KBM-7 (cell line): ENCODE measurements around the gene C1QTNF9B.
"Not testable (repeated sequence)": the region's sequence is repeated elsewhere in the genome, so short reads cannot be mapped to it uniquely, and the experiment has no call there.

ENCODE experiments used
- DNase-seq: peaks from one replicate; pipeline ENCODE4 v3.0.0-alpha.2; 2015
- in situ Hi-C: fragments of 300-500 bp; cut with MboI; formaldehyde crosslinking; loops from 2 replicates; pipeline ENCODE4 v1.14.3; 2020; ENCODE audit warnings: low sequenced_read_pairs, low pct_unique_long_range_greater_than_20kb, mixed read lengths

C1QTNF9B gene

DNA sequence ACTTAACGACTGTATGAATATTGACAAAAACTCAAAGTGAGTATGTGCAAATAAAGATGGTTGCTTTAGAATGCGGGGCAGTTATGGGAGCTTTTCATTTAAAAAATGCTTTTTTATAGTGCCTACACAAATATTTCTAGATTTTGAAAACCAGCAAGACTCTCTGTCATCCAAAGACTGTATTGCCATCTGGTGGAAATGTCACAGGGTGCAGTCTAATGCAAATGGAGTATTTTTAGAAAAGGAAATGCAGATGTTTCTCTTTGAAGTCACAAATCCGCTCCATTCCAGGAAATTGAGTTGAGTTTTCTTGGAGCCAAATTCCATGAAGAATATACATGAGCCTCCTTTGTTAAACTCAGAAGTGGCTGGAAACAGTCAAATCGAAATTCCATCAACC is 2.3 kb upstream of the C1QTNF9B start:
- in situ Hi-C loops, result loop anchor here (25.0 kb wide), 1 partner anchor 412 kb away; no protein-coding TSS in a partner anchor
- DNase-seq, result peak; percentile 67

DNA sequence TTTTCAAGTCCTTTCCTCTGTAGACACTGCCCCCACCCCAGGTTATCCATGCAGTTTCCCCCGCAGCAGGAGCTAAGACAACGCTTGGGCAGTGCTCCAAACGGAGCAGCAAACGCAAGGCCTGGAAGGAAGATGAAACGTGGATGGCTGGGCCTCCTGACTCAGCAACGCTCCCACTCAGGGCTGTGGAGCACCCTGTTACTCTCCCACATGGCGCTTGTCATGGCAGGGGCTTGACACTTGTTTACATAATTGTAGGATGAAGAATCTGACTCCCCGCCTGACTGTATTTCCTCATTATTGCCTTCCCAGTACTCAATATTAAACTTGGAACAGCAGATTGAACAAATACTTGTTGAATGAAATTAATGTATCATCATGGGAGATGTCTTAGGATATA is 799 bp upstream of the C1QTNF9B start:
- in situ Hi-C loops, result loop anchor here (25.0 kb wide), 1 partner anchor 411 kb away; no protein-coding TSS in a partner anchor
- no peak for DNase-seq

DNA sequence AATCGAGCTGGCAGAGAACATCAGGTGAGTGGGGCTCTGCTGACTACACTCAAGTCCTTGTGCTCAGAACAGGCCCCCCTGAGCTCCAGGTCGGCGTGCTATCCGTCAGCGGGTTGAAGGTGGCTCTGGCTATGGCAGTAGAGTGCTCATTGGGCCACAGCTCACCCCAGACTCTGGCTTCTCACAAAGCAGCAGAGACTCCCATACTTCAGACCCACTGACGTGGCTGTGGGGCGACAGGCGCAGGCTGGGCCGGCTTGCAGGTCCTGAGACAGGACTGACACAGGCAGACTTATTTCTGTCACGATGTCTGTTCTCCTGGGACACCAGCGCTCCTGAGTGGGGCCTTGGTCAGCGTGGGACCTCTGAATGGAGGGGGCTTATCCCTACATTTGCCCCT is 2.6 kb downstream of the C1QTNF9B start:
- in situ Hi-C loops, result loop anchor here (25.0 kb wide), 1 partner anchor 407 kb away; no protein-coding TSS in a partner anchor

DNA sequence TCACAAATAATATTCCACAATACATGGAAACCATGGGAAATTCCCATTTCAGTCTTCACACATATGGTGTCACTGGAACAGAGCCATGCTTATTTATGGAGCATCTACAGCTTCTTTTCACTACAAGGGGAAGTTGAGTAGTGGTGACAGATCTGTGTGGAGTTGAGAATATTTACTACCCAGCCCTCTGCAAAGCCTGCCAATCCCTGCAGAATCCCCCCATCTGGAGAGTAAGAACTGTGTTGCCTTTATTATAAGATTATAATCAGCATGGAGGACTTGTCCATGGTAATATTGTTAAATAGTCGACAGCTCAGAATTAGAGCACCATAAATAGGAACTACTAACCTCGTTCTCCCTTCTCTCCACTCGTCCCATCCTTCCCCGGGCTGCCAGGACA is 3.5 kb downstream of the C1QTNF9B start:
- in situ Hi-C loops, result loop anchor here (25.0 kb wide), 1 partner anchor 406 kb away; no protein-coding TSS in a partner anchor
- DNase-seq, result not testable (repeated sequence)

More for the DNA sequence above, 2.6 kb downstream of the C1QTNF9B start:
- DNase-seq, result not testable (repeated sequence)

GRCh38 chr13:23889615-23890607 is 7.4 kb downstream of the C1QTNF9B start:
- in situ Hi-C loops, result loop anchor here (25.0 kb wide), 1 partner anchor 403 kb away; no protein-coding TSS in a partner anchor
- DNase-seq, result peak; percentile 26

GRCh38 chr13:23888658-23889614 is 8.4 kb downstream of the C1QTNF9B start, which contains the start of gene MIPEP:
Gene MIPEP (minus strand): TSS chr13:23889400. CDS start chr13:23889320, 80 bp downstream.
- in situ Hi-C loops, result loop anchor here (25.0 kb wide), 1 partner anchor 402 kb away; no protein-coding TSS in a partner anchor

GRCh38 chr13:23884361-23884760 is 12.9 kb downstream of the C1QTNF9B start:
- in situ Hi-C loops, result loop anchor here (25.0 kb wide), 1 partner anchor 397 kb away; no protein-coding TSS in a partner anchor
- DNase-seq, result not testable (repeated sequence)

More at GRCh38 chr13:23888658-23889614, 8.4 kb downstream of the C1QTNF9B start, which contains the start of gene MIPEP:
- peak; percentile 96 for DNase-seq

DNA sequence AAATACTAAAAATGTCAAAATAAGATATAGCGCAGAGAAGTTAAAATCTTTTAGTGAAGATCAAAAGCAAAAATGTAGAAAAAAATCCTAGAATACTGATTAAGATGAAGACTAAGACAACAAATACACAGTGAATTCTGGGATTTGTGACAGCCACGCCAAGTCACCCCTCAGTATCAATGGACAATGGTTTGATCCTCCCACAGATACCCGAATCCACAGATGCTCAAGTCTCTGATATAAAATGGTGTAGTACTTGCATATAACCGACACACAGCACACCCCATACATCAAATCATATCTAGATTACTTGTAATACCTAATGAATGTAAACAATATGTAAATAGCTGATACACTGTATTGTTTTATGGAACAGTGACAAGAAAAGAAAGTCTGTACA is 14.0 kb downstream of the C1QTNF9B start:
- in situ Hi-C loops, result loop anchor here (25.0 kb wide), 1 partner anchor 396 kb away; no protein-coding TSS in a partner anchor
- DNase-seq, result no peak

DNA sequence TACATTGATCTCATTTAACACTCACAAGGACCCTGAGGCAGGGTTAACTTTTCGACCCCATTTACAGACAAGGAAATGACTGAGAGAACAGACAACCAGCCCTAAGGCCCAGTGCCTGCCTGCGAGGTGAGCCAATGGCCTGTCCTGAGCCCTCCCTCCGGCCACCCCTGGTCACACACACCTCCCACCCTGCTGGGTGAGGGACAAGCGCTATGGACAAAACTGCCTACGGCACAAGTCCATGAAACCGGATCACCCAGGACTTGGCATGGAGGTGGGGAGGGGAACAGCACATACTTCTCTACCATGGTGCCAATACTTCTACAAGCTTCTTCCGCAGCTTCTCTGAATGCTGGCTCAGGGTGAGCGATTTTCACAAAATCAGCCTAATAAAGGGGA is 15.9 kb downstream of the C1QTNF9B start:
- in situ Hi-C loops, result loop anchor here (25.0 kb wide), 1 partner anchor 394 kb away; no protein-coding TSS in a partner anchor
- not testable (repeated sequence) for DNase-seq

GRCh38 chr13:23880493-23881401 is 16.6 kb downstream of the C1QTNF9B start:
- not testable (repeated sequence) for DNase-seq
- in situ Hi-C loops, result loop anchor here (25.0 kb wide), 1 partner anchor 393 kb away; no protein-coding TSS in a partner anchor

DNA sequence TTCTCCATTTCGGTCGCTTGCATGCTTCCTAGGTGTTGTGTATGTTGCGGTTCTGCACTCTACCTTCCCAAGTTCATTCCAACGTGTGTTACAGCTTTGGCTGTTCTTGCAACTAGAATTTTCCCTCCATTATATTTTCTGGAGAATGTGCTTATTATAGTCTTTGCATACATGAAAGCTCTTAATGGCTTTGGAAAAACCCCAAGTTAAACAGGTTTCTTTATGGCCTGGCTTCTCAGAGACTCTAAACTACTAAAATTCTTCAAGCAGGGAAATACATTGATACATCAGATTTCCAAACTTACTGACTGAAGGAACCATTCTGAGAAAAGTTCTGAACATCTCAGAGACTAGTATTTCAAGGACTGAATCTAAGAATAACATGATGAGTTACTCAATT is 20.0 kb downstream of the C1QTNF9B start:
- DNase-seq, result no peak
- in situ Hi-C loops, result loop anchor here (25.0 kb wide), 1 partner anchor 390 kb away; no protein-coding TSS in a partner anchor

DNA sequence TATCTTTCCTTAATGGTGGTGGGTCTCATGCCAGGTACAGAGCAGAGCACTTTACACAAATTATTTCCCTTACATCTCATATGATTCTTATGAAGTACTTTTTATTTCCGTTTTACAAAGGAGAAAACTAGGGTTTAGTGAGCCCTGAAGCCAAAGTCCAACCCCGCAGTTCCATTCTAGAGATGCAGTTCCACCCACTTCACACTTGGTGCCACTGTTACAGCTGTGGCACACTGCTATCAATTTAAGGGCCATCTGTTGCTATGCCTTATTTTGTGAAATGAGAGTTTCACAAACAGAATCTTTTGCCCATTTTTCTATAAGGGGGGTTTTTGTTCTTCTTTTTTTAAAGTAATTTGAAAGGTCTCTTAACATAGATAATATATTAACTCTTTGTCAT is 21.0 kb downstream of the C1QTNF9B start:
- DNase-seq, result peak; percentile 20
- in situ Hi-C loops, result loop anchor here (25.0 kb wide), 1 partner anchor 389 kb away; no protein-coding TSS in a partner anchor

DNA sequence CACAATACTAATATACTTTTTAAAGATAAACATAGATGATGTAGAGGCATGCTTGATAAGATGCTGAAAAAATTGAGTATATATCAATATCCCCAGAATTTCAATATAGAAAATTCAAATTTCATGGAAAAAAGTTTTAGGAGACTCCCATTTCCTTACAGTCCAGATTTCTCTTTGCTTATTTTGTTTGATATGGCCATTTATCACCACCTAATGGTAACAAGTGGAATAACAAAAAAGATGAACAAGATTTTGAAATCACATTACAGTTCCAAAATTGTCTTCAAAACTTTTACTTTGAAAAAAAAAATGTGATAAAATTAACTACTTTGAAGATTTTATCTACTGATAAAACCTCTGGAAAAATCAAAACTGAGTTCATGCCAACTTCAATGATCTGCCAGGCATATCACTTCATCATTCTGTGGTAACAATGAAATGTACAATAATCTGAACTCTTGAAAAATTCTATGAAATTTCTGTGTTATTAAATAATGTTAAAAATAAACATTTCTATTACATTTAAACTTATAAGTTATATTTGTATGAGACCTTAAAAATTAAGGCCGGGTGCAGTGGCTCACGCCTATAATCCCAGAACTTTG is 25.6 kb downstream of the C1QTNF9B start:
- in situ Hi-C loops, result no loop called here
- DNase-seq, result peak; percentile 40

GRCh38 chr13:23870356-23871140 is 26.8 kb downstream of the C1QTNF9B start:
- in situ Hi-C loops, result no loop called here
- no peak for DNase-seq

GRCh38 chr13:23868521-23868920 is 28.8 kb downstream of the C1QTNF9B start:
- in situ Hi-C loops, result no loop called here
- DNase-seq, result no peak

GRCh38 chr13:23867027-23867491 is 30.2 kb downstream of the C1QTNF9B start:
- in situ Hi-C loops, result no loop called here
- no peak for DNase-seq
